NCI-H345 (cell line): Measurements from ENCODE around the gene TRPM6.
A peak's percentile ranks its signal among the peaks of the same experiment; 100 is the strongest.

Experiments
- DNase-seq: peaks from one replicate; lab custom pipeline; 2025; lab: John Stamatoyannopoulos, UW

The TRPM6 gene

GRCh38 chr9:74773886-74774479 is 113.7 kb downstream of the TRPM6 start:
- DNase-seq, result peak; percentile 66

DNA sequence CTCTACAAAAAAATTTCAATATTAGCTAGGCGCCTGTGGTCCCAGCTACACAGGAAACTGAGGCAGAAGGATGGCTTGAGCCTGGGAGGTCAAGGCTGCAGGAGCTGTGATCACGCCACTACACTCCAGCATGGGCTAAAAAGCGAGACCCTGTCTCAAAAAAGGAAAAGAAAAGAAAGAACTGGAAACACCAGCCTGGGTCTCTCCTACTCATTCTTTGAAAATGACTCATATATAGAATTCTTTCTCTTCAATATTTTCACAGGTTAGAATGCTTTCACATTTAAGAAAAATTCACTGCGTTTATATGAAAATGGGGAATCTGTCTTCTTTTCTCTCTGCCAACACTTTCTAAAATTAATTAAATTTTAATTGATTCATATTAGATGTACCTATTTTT is 115.6 kb downstream of the TRPM6 start:
- no peak for DNase-seq

GRCh38 chr9:74771672-74772071 is 116.0 kb downstream of the TRPM6 start:
- no peak for DNase-seq

DNA sequence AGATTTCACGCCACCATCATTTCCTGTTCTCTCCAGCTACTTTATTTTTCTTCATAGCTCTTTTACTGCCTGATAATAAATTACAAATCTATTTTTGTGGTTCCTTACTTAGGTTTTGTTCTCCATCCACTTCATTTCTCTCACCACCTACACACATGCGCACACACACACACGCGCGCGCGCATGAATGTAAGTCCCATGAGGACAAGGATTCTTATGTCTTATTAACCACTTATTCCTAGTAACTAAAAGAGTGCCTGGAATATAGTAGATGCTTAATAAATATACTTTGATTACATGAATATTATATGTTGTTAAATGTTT is 116.5 kb downstream of the TRPM6 start:
- DNase-seq, result no peak

DNA sequence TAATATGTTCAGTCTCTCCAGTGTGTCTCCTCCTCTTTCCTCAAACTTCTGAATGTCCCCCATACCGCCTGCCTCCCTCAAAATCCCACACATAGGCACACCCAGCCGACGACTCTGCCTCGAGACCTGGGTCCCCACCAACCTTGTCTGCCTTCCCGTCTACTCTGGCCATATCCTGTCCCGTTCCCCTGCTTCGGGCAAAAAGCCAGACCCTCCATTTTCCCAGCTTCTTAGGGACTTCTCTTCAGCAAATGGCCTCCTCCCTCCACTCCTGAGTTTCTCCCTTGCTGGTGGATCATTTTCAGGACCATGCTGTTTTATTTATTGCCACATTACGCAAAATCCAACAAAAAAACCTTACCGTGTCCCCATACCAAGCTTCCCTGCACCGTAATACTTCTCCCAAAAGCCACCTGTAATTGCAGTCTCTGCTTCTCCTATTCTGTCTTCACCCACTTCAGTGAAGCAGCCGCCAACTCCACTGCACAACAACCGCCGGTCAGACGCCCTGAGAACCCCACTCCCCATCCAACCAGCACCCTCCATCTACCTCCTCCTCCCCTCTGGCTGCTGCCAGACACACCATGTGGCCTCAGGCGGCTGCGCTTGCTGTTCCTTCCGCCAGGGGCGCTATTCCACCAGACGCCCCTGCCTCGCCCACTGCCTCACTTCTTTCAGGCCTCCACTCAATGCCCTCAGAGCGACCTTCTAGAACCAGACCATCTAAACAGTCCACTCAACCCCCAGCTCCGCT is 117.0 kb downstream of the TRPM6 start:
- no peak for DNase-seq

- no peak for DNase-seq
Observed at GRCh38 chr9:74765481-74765971, 122.2 kb downstream of the TRPM6 start.

GRCh38 chr9:74762950-74763349 is 124.8 kb downstream of the TRPM6 start:
- no peak for DNase-seq

DNA sequence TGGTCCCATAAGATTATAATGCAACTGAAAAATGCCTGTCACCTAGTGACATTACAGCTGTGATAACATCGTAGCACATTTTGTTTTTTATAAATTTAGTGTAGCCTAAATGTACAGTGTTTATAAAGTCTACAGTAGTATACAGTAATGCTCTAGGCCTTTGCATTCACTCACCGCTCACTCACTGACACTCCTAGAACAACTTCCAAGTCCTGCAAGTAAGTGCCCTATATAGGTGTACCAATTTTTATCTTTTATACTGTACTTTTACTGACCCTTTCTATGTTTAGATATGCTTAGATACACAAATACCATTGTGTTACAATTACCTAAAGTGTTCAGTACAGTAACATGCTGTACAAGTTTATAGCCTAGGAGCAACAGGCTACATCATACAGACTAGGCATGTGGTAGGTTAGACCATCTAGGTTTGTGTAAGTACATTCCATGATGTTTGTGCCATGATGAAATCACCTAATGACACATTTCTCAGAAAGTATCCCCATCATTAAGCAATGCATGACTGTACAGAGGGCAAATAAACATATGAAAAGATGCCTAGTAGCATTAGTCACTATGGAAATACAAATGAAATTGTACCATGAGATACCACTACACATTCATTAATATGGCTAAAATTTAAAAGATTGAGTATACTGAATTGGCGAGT is 127.6 kb downstream of the TRPM6 start:
- DNase-seq, result no peak

GRCh38 chr9:74755999-74756398 is 131.7 kb downstream of the TRPM6 start:
- no peak for DNase-seq

DNA sequence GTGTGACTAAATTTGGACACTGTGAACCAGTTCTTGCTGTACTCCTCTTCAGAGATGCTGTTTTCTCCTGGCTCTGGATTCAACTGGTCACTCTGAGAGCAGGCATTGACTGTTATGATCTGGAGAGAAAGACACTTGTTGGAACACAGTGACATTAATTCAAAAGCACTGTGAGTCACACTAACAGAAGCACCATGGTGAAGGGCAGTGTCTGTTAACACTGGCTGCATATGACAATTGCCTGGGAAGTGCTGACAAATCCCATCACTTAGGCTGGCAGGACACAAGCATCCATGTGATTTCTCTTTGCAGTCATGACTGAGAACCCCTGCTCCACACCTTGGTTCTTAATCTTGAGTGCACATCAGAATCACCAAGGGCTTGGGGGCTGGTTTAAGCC is 132.4 kb downstream of the TRPM6 start:
- no peak for DNase-seq

DNA sequence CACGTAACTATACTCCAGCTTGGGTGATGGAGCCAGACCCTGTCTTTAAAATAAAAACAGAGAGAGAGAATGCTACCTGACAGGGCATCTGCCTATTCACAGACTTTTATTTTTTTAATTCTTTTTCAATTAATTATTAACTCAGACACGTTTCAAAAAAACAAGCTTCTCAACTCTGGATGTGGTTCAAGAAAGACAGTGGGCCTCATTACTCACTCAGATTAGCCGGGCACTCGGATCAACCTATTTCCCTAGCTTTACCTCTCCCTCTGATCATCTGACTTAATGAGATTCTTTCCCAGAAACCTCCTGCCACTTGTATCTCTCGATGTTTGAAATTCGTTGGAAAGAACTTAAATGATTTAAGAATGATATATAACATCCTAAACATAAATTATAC is 134.1 kb downstream of the TRPM6 start:
- no peak for DNase-seq

- no peak for DNase-seq
Observed at GRCh38 chr9:74748966-74749365, 138.8 kb downstream of the TRPM6 start.

DNA sequence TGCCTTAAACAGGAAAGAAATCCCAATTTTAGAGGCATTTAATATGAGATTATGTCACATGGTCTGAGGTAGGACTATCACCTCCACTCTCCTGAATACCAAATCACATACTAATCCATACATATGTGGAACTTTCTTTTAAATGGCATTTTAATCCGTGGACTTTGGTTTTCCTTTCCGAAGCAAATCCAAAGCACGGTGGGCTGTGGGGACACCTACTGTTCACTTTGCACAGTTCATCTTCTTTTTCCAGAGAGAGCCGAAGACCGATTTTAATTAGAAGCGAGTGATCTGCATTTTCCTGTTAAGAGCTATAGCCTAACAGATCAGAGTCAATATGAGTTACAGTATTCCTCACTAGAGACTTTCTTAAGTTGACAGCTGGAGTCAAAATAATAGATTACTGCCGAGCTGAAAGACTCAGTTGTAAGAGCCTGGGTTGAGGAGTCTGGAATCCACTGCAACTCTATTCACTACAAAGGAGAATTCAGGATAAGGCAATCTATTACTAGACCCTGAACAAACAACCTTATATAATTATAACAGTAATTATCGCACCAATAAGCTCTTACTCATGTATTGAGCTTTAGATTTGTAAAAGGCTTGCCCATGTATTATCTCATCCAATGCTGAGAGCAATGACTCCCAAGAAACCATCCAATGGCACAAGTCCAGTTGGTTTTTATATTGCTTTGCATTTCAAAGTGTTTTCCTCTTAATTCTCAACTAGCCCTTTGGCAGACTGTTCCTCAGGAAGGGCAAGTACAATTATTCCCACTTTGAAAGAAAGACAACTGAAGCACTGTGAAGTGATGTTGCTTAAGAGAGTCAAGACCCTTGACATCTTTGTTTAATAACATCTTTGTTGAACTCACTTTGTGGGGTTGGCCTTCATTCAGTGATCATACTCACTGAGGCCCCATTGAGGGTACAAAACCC is 144.7 kb downstream of the TRPM6 start:
- no peak for DNase-seq

- DNase-seq, result no peak
Observed at GRCh38 chr9:74742191-74742790, 145.4 kb downstream of the TRPM6 start.

DNA sequence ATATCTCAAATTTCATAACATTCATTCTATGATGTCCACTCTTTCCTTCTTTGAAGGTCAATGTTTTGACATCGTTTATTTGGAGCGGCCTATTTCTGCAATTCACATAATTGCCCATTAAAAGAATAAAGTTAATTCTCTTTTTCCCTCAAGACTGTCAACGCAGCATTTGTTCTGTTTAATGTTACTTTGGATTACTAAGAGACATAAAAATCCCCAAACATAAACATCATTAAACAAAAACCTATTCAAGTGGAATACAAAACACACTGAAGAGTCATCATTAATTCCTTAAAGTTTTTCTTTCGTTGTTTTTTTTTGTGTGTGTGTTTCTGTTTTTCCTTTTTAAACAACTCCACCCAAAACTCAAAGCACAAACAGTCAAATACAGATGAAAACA is 151.1 kb downstream of the TRPM6 start:
- DNase-seq, result no peak

DNA sequence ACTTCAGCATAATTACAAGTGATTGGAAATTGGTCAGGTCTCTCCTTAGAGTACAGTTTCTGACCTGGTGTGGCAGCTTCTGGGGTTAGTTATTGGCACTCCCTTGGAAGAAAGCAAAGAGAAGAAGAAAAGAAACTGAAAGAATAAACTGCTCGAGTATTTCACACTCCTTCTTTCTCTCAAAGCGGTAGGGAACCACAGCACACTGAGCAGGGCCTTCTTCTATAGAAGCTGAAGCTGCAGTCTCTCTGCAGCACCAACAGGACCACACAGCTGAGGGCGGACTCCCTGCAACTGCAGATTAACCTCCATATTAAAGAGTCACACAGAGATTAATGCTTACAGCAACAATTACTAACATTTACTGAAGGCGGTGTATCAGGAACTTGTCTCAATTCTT is 152.0 kb downstream of the TRPM6 start:
- no peak for DNase-seq

GRCh38 chr9:74729136-74729695 is 158.5 kb downstream of the TRPM6 start:
- DNase-seq, result no peak

DNA sequence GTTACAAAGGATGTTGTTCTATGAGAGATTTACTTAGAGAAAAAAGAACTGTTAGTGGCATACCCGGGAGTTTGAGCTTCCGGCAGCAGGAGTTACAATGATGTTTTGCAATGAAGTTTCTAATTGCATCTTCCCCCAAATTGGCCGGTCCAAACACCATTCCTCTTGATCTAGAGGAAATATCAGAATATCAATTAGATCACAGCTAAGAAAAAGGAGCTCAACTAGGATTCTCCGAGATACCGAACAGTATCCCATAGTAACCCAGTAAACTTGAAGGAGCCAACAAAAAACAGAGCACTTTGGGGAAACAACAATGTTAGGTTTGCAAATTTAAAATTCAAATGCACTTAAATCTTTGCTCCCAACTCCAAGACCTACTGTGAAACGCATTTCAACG is 159.5 kb downstream of the TRPM6 start:
- no peak for DNase-seq

DNA sequence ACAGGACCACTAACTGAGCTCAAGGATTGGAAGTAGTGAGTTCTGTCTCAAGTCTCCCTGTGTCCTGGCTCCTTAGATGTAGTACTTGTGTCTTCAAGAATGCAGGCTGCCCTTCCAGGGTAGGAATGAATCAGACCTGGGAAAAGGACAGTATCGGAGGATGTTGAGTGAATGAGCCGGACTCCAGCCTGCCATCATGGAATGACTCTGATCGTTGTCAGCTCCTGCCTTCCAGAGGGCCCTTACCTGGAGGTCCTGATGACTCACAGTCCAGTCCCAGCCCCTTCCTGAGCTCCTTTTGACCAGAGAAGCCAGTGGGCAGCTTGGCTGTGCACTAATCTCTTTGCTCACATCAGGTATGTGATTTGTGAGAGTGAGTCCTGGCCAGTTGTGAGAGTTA is 161.1 kb downstream of the TRPM6 start:
- DNase-seq, result no peak

DNA sequence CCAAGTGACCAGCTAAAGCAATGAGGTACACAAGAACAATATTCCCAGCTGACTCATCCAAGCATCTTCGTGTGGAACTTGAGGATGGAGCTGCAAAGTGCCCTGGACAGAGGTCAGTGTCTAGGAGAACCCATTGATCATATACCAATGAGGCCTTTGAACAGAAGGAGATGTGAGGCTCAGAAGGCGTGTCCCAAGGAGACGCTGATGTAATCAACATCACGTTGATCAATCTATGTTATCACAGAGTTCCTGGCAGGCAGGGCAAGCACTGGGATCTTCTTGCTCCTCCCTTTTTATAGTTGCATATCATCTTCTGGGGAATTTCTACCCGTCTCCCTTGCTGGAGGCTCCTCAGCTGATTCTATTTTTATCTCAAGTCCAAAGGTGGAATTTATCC is 163.4 kb downstream of the TRPM6 start:
- DNase-seq, result no peak
